Prostate gland (tissue), 2 donors: ENCODE data around the gene MRM2. TPM values are rescaled to one million over a fixed set of nuclear protein-coding genes. Genes with fewer than 3 reads are reported as not detected.

Source experiments
- DNase-seq: peaks from one replicate; pipeline ENCODE4 v3.0.0-alpha.2; 2019; ENCODE audit warnings: low spot score
- H3K27ac ChIP-seq, 2 donors: fragments of 200-600 bp; sonication (generic); 2 replicates each; pipeline ENCODE4 v1.5.1; 2017 to 2019
- H3K27me3 ChIP-seq: fragments of 200-600 bp; sonication (generic); replicated peaks from 2 replicates; pipeline ENCODE4 v1.5.1; 2019; ENCODE audit not compliant: insufficient read depth
- H3K36me3 ChIP-seq, 2 donors: fragments of 200-600 bp; sonication (generic); 1 replicate in 1 of 2; 2 replicates in 1 of 2; pipeline versions ENCODE4 v1.5.1 to v1.8.1; 2017 to 2019
- H3K4me1 ChIP-seq: fragments of 200-600 bp; sonication (generic); replicated peaks from 2 replicates; pipeline ENCODE4 v1.5.1; 2019
- H3K4me3 ChIP-seq, 2 donors: fragments of 200-600 bp; sonication (generic); 2 replicates each; pipeline ENCODE4 v1.5.1; 2017 to 2019
- H3K9me3 ChIP-seq: fragments of 200-600 bp; sonication (generic); 2 replicates; pipeline ENCODE4 v1.5.1; 2017
- POLR2A ChIP-seq: fragments of 450-650 bp; IDR thresholded peaks from one replicate; pipeline ENCODE4 v1.6.1; 2016; ENCODE audit warnings: antibody characterized with exemption, mild to moderate bottlenecking
- POLR2AphosphoS5 ChIP-seq: sonication (generic); formaldehyde crosslinking; IDR thresholded peaks from one replicate; pipeline ENCODE4 v1.6.1; 2017; ENCODE audit warnings: antibody characterized with exemption
- WGBS: methylation state at CpG from one replicate; pipeline ENCODE4 v1.1.5; 2018; 5-methylcytosine and 5-hydroxymethylcytosine counted together
- intact Hi-C: fragments of 100-400 bp; cut with DNase I; formaldehyde crosslinking; loops from one replicate; pipeline ENCODE4 v1.14.2; 2022
- total RNA-seq, 2 donors: library from RNA; depleted of rRNA; stranded (reverse); fragments of >200 nt; gene quantifications; one replicate each; pipeline ENCODE4 v1.1.0, GENCODE V29; 2016
- TF ChIP-seq, protein P1 (sequence below), 4 experiments: fragments of 200-600 bp in 2 of 4; fragments of 450-650 bp in 2 of 4; sonication (generic) in 2 of 4; IDR thresholded peaks; 1 replicate in 3 of 4; 2 replicates in 1 of 4; pipeline ENCODE4 v1.5.1; 2016 to 2019; ENCODE audit warnings: antibody characterized with exemption in 4 of 4, mild to moderate bottlenecking in 2 of 4, moderate library complexity in 2 of 4

Gene MRM2
- total RNA-seq, 2 donors from 2014 or later: 21.8 to 23.0 TPM

DNA sequence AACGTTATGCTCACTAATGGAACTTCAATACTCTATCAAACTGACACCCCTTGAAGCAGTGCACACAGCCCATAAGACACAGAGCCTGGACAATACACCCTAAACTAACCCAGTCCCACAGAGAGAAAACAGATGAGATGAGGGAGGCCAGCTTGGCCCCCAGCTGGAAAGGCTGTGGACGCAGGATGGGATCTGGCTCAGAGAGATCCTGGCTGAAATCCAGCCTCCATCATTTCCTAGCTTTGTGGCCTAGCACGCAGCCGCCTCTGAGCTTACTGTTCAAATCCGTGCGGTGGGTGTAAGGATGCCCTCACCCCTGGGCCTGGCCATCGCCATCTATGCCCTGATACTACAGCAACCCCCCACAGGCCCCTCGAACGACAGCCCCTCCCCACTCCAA, 39.5 kb upstream of the MRM2 start:
- no peaks in the 10 kb centered on the region for H3K27me3 ChIP-seq
- no peaks in the 10 kb centered on the region for H3K9me3 ChIP-seq
- H3K4me3 ChIP-seq: no peak overlapping the region
- WGBS: 58% methylated on average over 9 of the region's 9 CpGs
- intact Hi-C loops: no loop called here
- H3K27ac ChIP-seq: no peak overlapping the region
- H3K36me3 ChIP-seq: no peaks in the 10 kb centered on the region
- H3K4me1 ChIP-seq: no peaks in the 10 kb centered on the region
- DNase-seq: no peak
- no peak for TF ChIP-seq POLR2A
- TF ChIP-seq POLR2AphosphoS5: no peak

DNA sequence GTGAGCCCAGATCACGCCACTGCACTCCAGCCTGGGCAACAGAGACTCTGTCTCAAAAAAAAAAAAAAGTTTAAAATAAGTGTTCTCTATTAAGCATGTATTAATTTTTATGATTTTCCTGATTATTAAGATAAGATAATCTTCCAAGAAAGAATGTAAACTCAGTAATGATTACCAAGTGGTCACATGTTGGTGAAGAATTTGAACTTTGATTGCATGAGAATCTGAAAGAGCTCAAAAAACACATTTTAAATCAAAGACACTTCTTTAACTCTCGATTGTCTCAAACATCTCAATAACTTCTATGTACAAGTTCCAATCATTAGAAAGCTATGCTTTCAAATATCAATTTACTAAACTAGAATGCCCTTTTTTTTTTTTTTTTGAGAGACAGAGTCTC, 38.4 kb upstream of the MRM2 start:
- intact Hi-C loops: no loop called here
- H3K4me1 ChIP-seq: no peaks in the 10 kb centered on the region
- no peak for DNase-seq
- H3K36me3 ChIP-seq: no peaks in the 10 kb centered on the region
- no peak overlapping the region for H3K27ac ChIP-seq
- no peak overlapping the region for H3K4me3 ChIP-seq
- 76% methylated on average over 2 of the region's 2 CpGs for WGBS
- H3K27me3 ChIP-seq: no peaks in the 10 kb centered on the region
- H3K9me3 ChIP-seq: no peaks in the 10 kb centered on the region
- TF ChIP-seq, protein P1, sequence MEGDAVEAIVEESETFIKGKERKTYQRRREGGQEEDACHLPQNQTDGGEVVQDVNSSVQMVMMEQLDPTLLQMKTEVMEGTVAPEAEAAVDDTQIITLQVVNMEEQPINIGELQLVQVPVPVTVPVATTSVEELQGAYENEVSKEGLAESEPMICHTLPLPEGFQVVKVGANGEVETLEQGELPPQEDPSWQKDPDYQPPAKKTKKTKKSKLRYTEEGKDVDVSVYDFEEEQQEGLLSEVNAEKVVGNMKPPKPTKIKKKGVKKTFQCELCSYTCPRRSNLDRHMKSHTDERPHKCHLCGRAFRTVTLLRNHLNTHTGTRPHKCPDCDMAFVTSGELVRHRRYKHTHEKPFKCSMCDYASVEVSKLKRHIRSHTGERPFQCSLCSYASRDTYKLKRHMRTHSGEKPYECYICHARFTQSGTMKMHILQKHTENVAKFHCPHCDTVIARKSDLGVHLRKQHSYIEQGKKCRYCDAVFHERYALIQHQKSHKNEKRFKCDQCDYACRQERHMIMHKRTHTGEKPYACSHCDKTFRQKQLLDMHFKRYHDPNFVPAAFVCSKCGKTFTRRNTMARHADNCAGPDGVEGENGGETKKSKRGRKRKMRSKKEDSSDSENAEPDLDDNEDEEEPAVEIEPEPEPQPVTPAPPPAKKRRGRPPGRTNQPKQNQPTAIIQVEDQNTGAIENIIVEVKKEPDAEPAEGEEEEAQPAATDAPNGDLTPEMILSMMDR (IDR thresholded peaks at IDR 0.05): no peak
- TF ChIP-seq POLR2A (no peak), POLR2AphosphoS5 (no peak)

DNA sequence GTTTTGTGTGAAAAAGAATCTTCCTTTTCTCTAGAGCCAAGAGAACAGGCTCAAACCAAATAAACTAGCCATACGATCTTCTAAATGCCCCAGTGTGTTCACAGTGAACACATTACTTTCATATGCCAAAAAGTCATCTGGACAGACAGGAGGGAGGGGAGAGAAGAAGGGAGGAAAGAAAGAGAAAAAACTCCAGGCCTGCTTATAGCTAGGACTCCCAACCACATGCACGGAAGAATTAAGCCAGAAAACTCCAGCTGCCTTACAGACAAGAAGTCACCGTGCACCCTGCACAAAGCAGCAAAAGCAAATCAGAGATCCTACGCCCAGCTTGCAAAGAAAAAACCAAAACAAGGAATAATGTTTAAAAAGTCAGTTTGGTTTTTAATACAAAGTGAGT, 37.9 kb upstream of the MRM2 start:
- no peak overlapping the region for H3K27ac ChIP-seq
- no peaks in the 10 kb centered on the region for H3K27me3 ChIP-seq
- no peak overlapping the region for H3K4me3 ChIP-seq
- intact Hi-C loops: no loop called here
- TF ChIP-seq POLR2A: no peak
- TF ChIP-seq, protein P1 (IDR thresholded peaks at IDR 0.05): no peak
- no peak for TF ChIP-seq POLR2AphosphoS5
- H3K4me1 ChIP-seq: no peaks in the 10 kb centered on the region
- no peaks in the 10 kb centered on the region for H3K36me3 ChIP-seq
- no peaks in the 10 kb centered on the region for H3K9me3 ChIP-seq
- WGBS: 39% methylated on average over 4 of the region's 4 CpGs
- no peak for DNase-seq

DNA sequence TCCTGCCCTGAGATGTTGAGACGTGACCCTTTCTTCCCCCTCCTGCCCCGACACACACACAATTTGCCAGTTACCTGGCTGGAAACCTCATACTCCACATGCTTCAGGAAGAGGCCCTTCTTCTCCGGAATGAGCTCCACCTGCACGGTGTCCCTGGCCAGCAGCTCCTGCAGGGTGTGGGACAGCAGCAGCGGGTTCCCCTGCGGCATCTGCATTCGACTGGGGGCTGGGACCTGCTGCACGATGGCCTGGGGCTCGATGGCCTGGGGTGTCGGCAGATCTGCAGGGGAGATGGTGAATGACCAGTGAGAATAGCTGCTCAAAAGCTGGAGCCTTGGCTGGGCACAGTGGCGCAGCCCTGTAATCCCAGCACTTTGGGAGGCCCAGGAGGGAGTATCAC, 36.0 kb upstream of the MRM2 start:
- intact Hi-C loops: no loop called here
- Histone ChIP-seq H3K4me3 (no peak overlapping the region), H3K27ac (no peak overlapping the region), H3K9me3 (no peaks in the 10 kb centered on the region), H3K4me1 (no peaks in the 10 kb centered on the region), H3K36me3 (no peaks in the 10 kb centered on the region), H3K27me3 (no peaks in the 10 kb centered on the region)
- WGBS: 93% methylated on average over 11 of the region's 11 CpGs
- TF ChIP-seq, protein P1 (IDR thresholded peaks at IDR 0.05): no peak
- no peak for TF ChIP-seq POLR2AphosphoS5
- DNase-seq: no peak

DNA sequence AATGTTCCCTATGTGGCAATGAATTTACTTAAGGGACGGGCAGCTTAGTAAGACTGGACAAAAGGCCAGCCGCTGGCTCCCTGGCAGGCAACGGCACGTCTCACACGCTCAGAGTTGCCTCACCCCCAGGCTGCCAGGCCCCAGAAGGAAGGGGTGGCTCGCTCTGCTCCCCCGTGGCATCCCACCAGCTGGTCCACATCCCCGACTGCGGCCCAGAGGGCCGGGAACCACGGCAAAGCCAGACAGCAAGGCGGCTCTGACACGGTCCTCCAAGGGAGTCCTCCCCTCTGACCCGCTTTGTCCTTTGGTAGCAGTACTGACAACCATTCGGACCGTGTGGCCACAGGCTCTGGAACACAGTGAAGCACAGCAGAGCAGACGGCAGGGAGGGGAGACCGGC, 34.1 kb upstream of the MRM2 start:
- Histone ChIP-seq H3K27ac (no peak overlapping the region), H3K9me3 (no peaks in the 10 kb centered on the region), H3K4me1 (no peaks in the 10 kb centered on the region), H3K36me3 (no peaks in the 10 kb centered on the region), H3K4me3 (no peak overlapping the region), H3K27me3 (no peaks in the 10 kb centered on the region)
- intact Hi-C loops: no loop called here
- no peak for DNase-seq
- WGBS: 87% methylated on average over 18 of the region's 18 CpGs
- TF ChIP-seq, protein P1 (IDR thresholded peaks at IDR 0.05): no peak
- no peak for TF ChIP-seq POLR2AphosphoS5
- no peak for TF ChIP-seq POLR2A
